GM12878 (cell line): Measurements from ENCODE around the gene MINAR2. TPM values are rescaled to one million over a fixed set of nuclear protein-coding genes. Genes with fewer than 3 reads are reported as not detected.

ENCODE experiments used
- ATAC-seq: fragments of 200-7000 bp; cut with Tn5 transposase; 3 replicates; pipeline ENCODE4 v1.9.1; 2020; ENCODE audit warnings: mild to moderate bottlenecking, moderate library complexity
- BruUV-seq: library from RNA; stranded (reverse); fragments of 400-500 nt; replicated peaks from 2 replicates; lab custom pipeline; 2021; lab: Mats Ljungman, UMichigan
- CTCF ChIA-PET: fragments of 300-600 bp; sonication (Branson Sonifier 250); formaldehyde crosslinking; extraction: SDS; loops from one replicate; lab custom pipeline; 2021; ENCODE audit warnings: inconsistent platforms; lab: Yijun Ruan, JAX
- POLR2A ChIA-PET: fragments of 350-600 bp; formaldehyde crosslinking; extraction: SDS; loops from one replicate; lab custom pipeline; 2021; ENCODE audit warnings: inconsistent platforms; lab: Charles Lee
- RAD21 ChIA-PET: fragments of 300-600 bp; sonication (Branson Sonifier 250); formaldehyde crosslinking; loops from one replicate; lab custom pipeline; 2023; ENCODE audit warnings: antibody characterized with exemption; ENCODE audit not compliant: unreplicated experiment; lab: Charles Lee
- SMC1A ChIA-PET: fragments of 300-600 bp; sonication (Branson Sonifier 250); formaldehyde crosslinking; loops from one replicate; lab custom pipeline; 2023; ENCODE audit not compliant: unreplicated experiment, uncharacterized antibody; lab: Charles Lee
- DNase-seq: peaks from one replicate; pipeline ENCODE4 v3.0.0-alpha.2; 2011; ENCODE audit warnings: low read depth, low spot score
- FAIRE-seq: peaks from 3 replicates; lab custom pipeline; 2011; peaks lifted over from hg19 to GRCh38; lab: Jason Lieb, UNC
- H2AFZ ChIP-seq: 2 replicates; pipeline ENCODE4 v1.6.0; 2011; ENCODE audit warnings: low read depth, low read length, control low read depth; ENCODE audit not compliant: control insufficient read depth
- H3K27ac ChIP-seq: 2 replicates; pipeline ENCODE4 v1.5.1; 2011; ENCODE audit warnings: control low read depth; ENCODE audit not compliant: control insufficient read depth, insufficient read depth
- H3K27me3 ChIP-seq, 2 experiments: replicated peaks in 1 of 2; 2 replicates each; pipeline versions ENCODE4 v1.6.0 to v1.6.1; 2011; ENCODE audit warnings: low read length in 1 of 2; ENCODE audit not compliant: control insufficient read depth in 2 of 2, insufficient read depth in 2 of 2
- H3K36me3 ChIP-seq, 2 experiments: 2 replicates each; pipeline ENCODE4 v1.5.1; 2011; ENCODE audit warnings: low read length in 1 of 2; ENCODE audit not compliant: control insufficient read depth in 2 of 2, insufficient read depth in 2 of 2
- H3K4me1 ChIP-seq: 2 replicates; pipeline ENCODE4 v1.6.1; 2011; ENCODE audit warnings: mild to moderate bottlenecking, low read length, moderate library complexity, mixed read lengths; ENCODE audit not compliant: control insufficient read depth, insufficient read depth
- H3K4me2 ChIP-seq: 2 replicates; pipeline ENCODE4 v1.6.0; 2011; ENCODE audit warnings: control low read depth; ENCODE audit not compliant: control insufficient read depth, insufficient read depth
- H3K4me3 ChIP-seq: fragments of 200-600 bp; sonication (generic); 2 replicates; pipeline ENCODE4 v1.5.1; 2016
- H3K79me2 ChIP-seq: 2 replicates; pipeline ENCODE4 v1.6.0; 2011; ENCODE audit warnings: low read length; ENCODE audit not compliant: control insufficient read depth, insufficient read depth
- H3K9ac ChIP-seq: 2 replicates; pipeline ENCODE4 v1.8.0; 2011; ENCODE audit warnings: low read length, control low read depth, mixed read lengths; ENCODE audit not compliant: control insufficient read depth, insufficient read depth
- H3K9me3 ChIP-seq: replicated peaks from 3 replicates; pipeline ENCODE4 v1.5.1; 2011; ENCODE audit warnings: mild to moderate bottlenecking, low read length; ENCODE audit not compliant: control insufficient read depth, insufficient read depth
- H4K20me1 ChIP-seq: 2 replicates; pipeline ENCODE4 v1.6.0; 2011; ENCODE audit not compliant: control insufficient read depth, insufficient read depth
- ATF2 ChIP-seq: IDR thresholded peaks from 2 replicates; pipeline ENCODE4 v1.6.1; 2012; ENCODE audit warnings: low read length, inconsistent platforms
- CBX3 ChIP-seq: fragments of 200-600 bp; sonication (generic); IDR thresholded peaks from 2 replicates; pipeline ENCODE4 v1.6.1; 2016; ENCODE audit warnings: low read depth, borderline replicate concordance
- E2F8 ChIP-seq: fragments of 450-650 bp; IDR thresholded peaks from 2 replicates; pipeline ENCODE4 v1.6.1; 2018; ENCODE audit warnings: mild to moderate bottlenecking, low read depth, moderate library complexity; ENCODE audit not compliant: partially characterized antibody
- NR2C2 ChIP-seq: IDR thresholded peaks from 2 replicates; pipeline ENCODE4 v1.6.1; 2011; ENCODE audit warnings: borderline replicate concordance, low read depth; ENCODE audit not compliant: control insufficient read depth, insufficient read length
- RAD51 ChIP-seq: fragments of 450-650 bp; IDR thresholded peaks from 2 replicates; pipeline ENCODE4 v1.6.1; 2016; ENCODE audit warnings: moderate library complexity, mild to moderate bottlenecking, inconsistent platforms
- RELA ChIP-seq: fragments of 450-650 bp; IDR thresholded peaks from 2 replicates; pipeline ENCODE4 v1.8.0; 2014; ENCODE audit warnings: borderline replicate concordance; ENCODE audit not compliant: partially characterized antibody
- SP1 ChIP-seq: IDR thresholded peaks from one replicate; pipeline ENCODE4 v1.6.1; 2011; ENCODE audit warnings: low read depth, low read length
- SRF ChIP-seq, 2 experiments: IDR thresholded peaks; 2 replicates each; pipeline ENCODE4 v1.6.1; 2011; ENCODE audit warnings: low read depth in 2 of 2, low read length in 2 of 2, mild to moderate bottlenecking in 1 of 2, moderate library complexity in 1 of 2
- TCF12 ChIP-seq: IDR thresholded peaks from 2 replicates; pipeline ENCODE4 v1.6.1; 2011; ENCODE audit warnings: low read depth, mild to moderate bottlenecking, low read length
- ZBTB11 ChIP-seq: fragments of 450-650 bp; formaldehyde crosslinking; IDR thresholded peaks from 2 replicates; pipeline ENCODE4 v1.5.0; 2022; ENCODE audit warnings: mild to moderate bottlenecking, missing genetic modification characterization
- ZNF24 ChIP-seq: fragments of 450-650 bp; IDR thresholded peaks from 2 replicates; pipeline ENCODE4 v1.6.1; 2017; ENCODE audit warnings: antibody characterized with exemption, mild to moderate bottlenecking
- ZNF687 ChIP-seq: fragments of 450-650 bp; IDR thresholded peaks from 2 replicates; pipeline ENCODE4 v1.6.1; 2017; ENCODE audit warnings: mild to moderate bottlenecking, moderate library complexity
- WGBS: methylation state at CpG from one replicate; pipeline ENCODE4 v1.1.6; 2016; ENCODE audit warnings: low lambda C conversion rate; ENCODE audit not compliant: insufficient replicate concordance, insufficient coverage; ENCODE audit errors: missing lambda C conversion rate; 5-methylcytosine and 5-hydroxymethylcytosine counted together
- in situ Hi-C: fragments of 300-500 bp; cut with MboI; formaldehyde crosslinking; loops from 9 replicates; pipeline ENCODE4 v1.14.3; 2018; ENCODE audit warnings: mixed read lengths
- intact Hi-C: fragments of 100-400 bp; cut with micrococcal nuclease; formaldehyde crosslinking; loops from one replicate; pipeline ENCODE4 v1.14.2; 2022; ENCODE audit not compliant: unreplicated experiment
- polyA plus RNA-seq, 11 experiments: library from polyadenylated mRNA; depleted of rRNA in 4 of 11; unstranded in 6 of 11; stranded (reverse) in 5 of 11; fragments of >200 nt; fragmentation: Nextera tagmentation in 4 of 11; fragmentation: Illumina TruSeq in 1 of 11; extraction: Ambion mirVana in 4 of 11; extraction: Trizol in 1 of 11; gene quantifications; 1 replicate in 1 of 11; 2 replicates in 10 of 11; pipeline versions ENCODE4 v1.2.1 to v1.2.3, GENCODE V29; 2011 to 2016; ENCODE audit warnings: inconsistent platforms in 2 of 11, missing spikeins in 2 of 11, low read depth in 1 of 11
- total RNA-seq, 4 experiments: library from RNA; depleted of rRNA in 3 of 4; stranded (reverse); fragments of >200 nt in 3 of 4; fragmentation: Illumina TruSeq in 1 of 4; extraction: Trizol in 1 of 4; gene quantifications; 2 replicates each; pipeline versions ENCODE4 v1.2.1 to v1.2.3, GENCODE V29; 2013 to 2021

Gene MINAR2
- total and polyA plus RNA-seq, 10 of the 15 experiments (the other 5 are each of a cell fraction or from before 2014, with no cell fraction given): 0.03 to 0.07 TPM; not detected in 8

GRCh38 chr5:129739773-129740172 is 8.1 kb upstream of the MINAR2 start:
- Histone ChIP-seq H3K4me1 (no peaks in the 10 kb centered on the region), H3K4me3 (no peak overlapping the region), H3K79me2 (no peaks in the 10 kb centered on the region), H2AFZ (no peak overlapping the region), H3K27ac (no peak overlapping the region), H4K20me1 (no peaks in the 10 kb centered on the region), H3K27me3 (no peaks in the 10 kb centered on the region), H3K4me2 (no peak overlapping the region), H3K9me3 (no peaks in the 10 kb centered on the region), H3K36me3 (no peaks in the 10 kb centered on the region), H3K9ac (no peak overlapping the region)
- ChIA-PET CTCF (no interaction called here), RAD21 (no interaction called here), SMC1A (no interaction called here), POLR2A (no interaction called here)
- FAIRE-seq: no peak
- in situ Hi-C loops (no loop called here), intact Hi-C loops (no loop called here)
- WGBS: 16% methylated on average over 2 of the region's 2 CpGs
- no TSS peak for BruUV-seq
- no peak for ATAC-seq
- DNase-seq: no peak
- TF ChIP-seq TCF12 (no peak), RELA (no peak), SP1 (no peak), ZBTB11 (CRISPR knock-in tag) (no peak), ZNF687 (no peak), RAD51 (no peak), ZNF24 (no peak), SRF (IDR thresholded peaks at IDR 0.05; ENCODE audit: low read depth in 2 of 2, low read length in 2 of 2) (no peak), E2F8 (no peak), ATF2 (no peak), CBX3 (no peak), NR2C2 (no peak)
